Suprapubic skin (tissue), 4 donors: ENCODE measurements around the gene NUP210L. TPM values are rescaled to one million over a fixed set of nuclear protein-coding genes. Genes with fewer than 3 reads are reported as not detected.

ENCODE experiments used
- DNase-seq, 2 donors: peaks; one replicate each; pipeline ENCODE4 v3.0.0-alpha.2; 2019; ENCODE audit warnings: low spot score in 2 of 2
- H3K27ac ChIP-seq: fragments of 200-600 bp; sonication (generic); one replicate; pipeline ENCODE4 v1.5.1; 2019
- H3K27me3 ChIP-seq: fragments of 200-600 bp; sonication (generic); one replicate; pipeline ENCODE4 v1.5.1; 2019
- H3K36me3 ChIP-seq: fragments of 200-600 bp; sonication (generic); one replicate; pipeline ENCODE4 v1.5.1; 2019
- H3K4me1 ChIP-seq: fragments of 200-600 bp; sonication (generic); one replicate; pipeline ENCODE4 v1.5.1; 2019
- H3K4me3 ChIP-seq: fragments of 200-600 bp; sonication (generic); one replicate; pipeline ENCODE4 v1.5.1; 2019; ENCODE audit warnings: mild to moderate bottlenecking
- H3K9me3 ChIP-seq: fragments of 200-600 bp; sonication (generic); one replicate; pipeline ENCODE4 v1.5.1; 2019
- CTCF ChIP-seq, 2 donors: fragments of 200-600 bp in 1 of 2; fragments of 450-650 bp in 1 of 2; sonication (generic) in 1 of 2; IDR thresholded peaks; one replicate each; pipeline ENCODE4 v1.5.1; 2016 to 2019; ENCODE audit warnings: antibody characterized with exemption in 2 of 2, mild to moderate bottlenecking in 1 of 2, moderate library complexity in 1 of 2
- EP300 ChIP-seq: sonication (generic); formaldehyde crosslinking; IDR thresholded peaks from one replicate; pipeline ENCODE4 v1.6.1; 2017; ENCODE audit warnings: antibody characterized with exemption
- POLR2A ChIP-seq, 2 donors: fragments of 450-650 bp; IDR thresholded peaks; one replicate each; pipeline ENCODE4 v1.6.1; 2017; ENCODE audit warnings: antibody characterized with exemption in 2 of 2, mild to moderate bottlenecking in 2 of 2, moderate library complexity in 2 of 2
- POLR2AphosphoS5 ChIP-seq, 3 donors: sonication (generic); formaldehyde crosslinking; IDR thresholded peaks; one replicate each; pipeline ENCODE4 v1.6.1; 2017; ENCODE audit warnings: antibody characterized with exemption in 3 of 3
- WGBS: methylation state at CpG from one replicate; pipeline ENCODE4 v1.1.5; 2018; 5-methylcytosine and 5-hydroxymethylcytosine counted together
- total RNA-seq, 4 donors: library from RNA; depleted of rRNA; stranded (reverse); fragments of >200 nt; gene quantifications; one replicate each; pipeline ENCODE4 v1.1.0, GENCODE V29; 2016

The NUP210L gene
- total RNA-seq, 4 donors from 2014 or later = not detected

- no peak for TF ChIP-seq CTCF (IDR thresholded peaks at IDR 0.05)
- peak overlapping the region; percentile 75 for H3K4me3 ChIP-seq
- peaks cover 38% of the 10 kb centered on the region for H3K36me3 ChIP-seq
- H3K9me3 ChIP-seq = no peaks in the 10 kb centered on the region
- DNase-seq = no peak
- no peaks in the 10 kb centered on the region for H3K27me3 ChIP-seq
- H3K4me1 ChIP-seq = peaks cover 21% of the 10 kb centered on the region
- WGBS = 64% methylated on average over 9 of the region's 9 CpGs
- H3K27ac ChIP-seq = no peak overlapping the region
Measured at GRCh38 chr1:153978274-153978909, 176.5 kb downstream of the NUP210L start.

GRCh38 chr1:153977250-153978240 lies 177.3 kb downstream of the NUP210L start, which contains the start of gene JTB:
Gene JTB, minus strand, starts transcription at chr1:153977674. Its CDS starts 422 bp downstream, at chr1:153977252.
- 0% methylated on average over 14 of the region's 75 CpGs for WGBS
- Histone ChIP-seq H3K27me3 (no peaks in the 10 kb centered on the region), H3K9me3 (no peaks in the 10 kb centered on the region), H3K36me3 (peaks cover 45% of the 10 kb centered on the region), H3K27ac (peak within 1 kb of the TSS; percentile 93), H3K4me3 (peak within 1 kb of the TSS; percentile 75), H3K4me1 (peaks cover 21% of the 10 kb centered on the region)
- DNase-seq = peak; percentile 92 to 97
- peak in 1 of 2 donors; percentile 91 for TF ChIP-seq POLR2A (IDR thresholded peaks at IDR 0.05)
- no peak for TF ChIP-seq EP300
- no peak for TF ChIP-seq CTCF (IDR thresholded peaks at IDR 0.05)
- peak in 2 of 3 donors; percentile 30 to 69 for TF ChIP-seq POLR2AphosphoS5 (IDR thresholded peaks at IDR 0.05)

DNA sequence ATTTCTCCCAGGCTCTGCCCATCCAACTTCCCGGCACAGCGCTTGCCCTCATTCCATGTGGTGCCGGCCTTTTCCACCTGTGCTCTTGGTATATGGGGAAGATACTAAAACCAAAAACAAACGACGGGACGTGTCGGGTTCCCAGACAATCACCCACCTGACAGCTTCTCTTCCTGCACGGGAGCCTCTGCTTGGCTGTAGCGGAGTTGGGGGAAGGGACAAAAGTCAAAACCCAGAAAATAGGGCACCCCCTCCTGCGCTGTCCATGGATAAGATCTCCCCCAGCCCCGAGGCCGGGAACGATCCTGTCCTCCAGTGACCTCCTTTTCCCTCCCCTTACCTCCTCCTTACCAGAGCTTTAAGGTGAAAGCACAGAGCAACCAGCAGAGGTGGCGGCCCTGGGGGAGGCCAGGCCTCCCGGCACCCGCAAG lies 178.0 kb downstream of the NUP210L start:
- no peak for DNase-seq
- WGBS = 0% methylated on average over 14 of the region's 16 CpGs
- Histone ChIP-seq H3K27ac (peak overlapping the region; percentile 93), H3K4me1 (peaks cover 21% of the 10 kb centered on the region), H3K4me3 (peak overlapping the region; percentile 75), H3K36me3 (peaks cover 38% of the 10 kb centered on the region), H3K27me3 (no peaks in the 10 kb centered on the region), H3K9me3 (no peaks in the 10 kb centered on the region)
- no peak for TF ChIP-seq CTCF (IDR thresholded peaks at IDR 0.05)
- no peak for TF ChIP-seq POLR2AphosphoS5 (IDR thresholded peaks at IDR 0.05)
- TF ChIP-seq POLR2A (IDR thresholded peaks at IDR 0.05) = no peak
- no peak for TF ChIP-seq EP300

- H3K36me3 ChIP-seq = peaks cover 27% of the 10 kb centered on the region
- H3K27ac ChIP-seq = no peak overlapping the region
- DNase-seq = no peak
- H3K27me3 ChIP-seq = no peaks in the 10 kb centered on the region
- H3K4me1 ChIP-seq = peaks cover 22% of the 10 kb centered on the region
- no peak overlapping the region for H3K4me3 ChIP-seq
- 72% methylated on average over 7 of the region's 7 CpGs for WGBS
- no peaks in the 10 kb centered on the region for H3K9me3 ChIP-seq
- TF ChIP-seq POLR2AphosphoS5 (IDR thresholded peaks at IDR 0.05) = no peak
- no peak for TF ChIP-seq POLR2A (IDR thresholded peaks at IDR 0.05)
- no peak for TF ChIP-seq EP300
- TF ChIP-seq CTCF (IDR thresholded peaks at IDR 0.05) = no peak
Measured at GRCh38 chr1:153973525-153973924, 181.3 kb downstream of the NUP210L start.

- DNase-seq = no peak
- H3K27ac ChIP-seq = no peak overlapping the region
- WGBS = 100% methylated on average over 3 of the region's 3 CpGs
- H3K36me3 ChIP-seq = peaks cover 27% of the 10 kb centered on the region
- no peaks in the 10 kb centered on the region for H3K27me3 ChIP-seq
- H3K4me3 ChIP-seq = no peak overlapping the region
- no peaks in the 10 kb centered on the region for H3K9me3 ChIP-seq
- H3K4me1 ChIP-seq = peaks cover 23% of the 10 kb centered on the region
- no peak for TF ChIP-seq EP300
Measured at GRCh38 chr1:153973071-153973470, 181.8 kb downstream of the NUP210L start.
